Pancreas (tissue), 10 donors: ENCODE data around the gene MYO9A. TPM values are rescaled to one million over a fixed set of nuclear protein-coding genes. Genes with fewer than 3 reads are reported as not detected.

Source experiments
- ATAC-seq, 4 donors: fragments of 200-7000 bp; cut with Tn5 transposase; one replicate each; pipeline versions ENCODE4 v1.8.0 to v1.9.1; 2020; ENCODE audit warnings: mild to moderate bottlenecking in 4 of 4, moderate library complexity in 4 of 4
- DNase-seq, 6 donors: peaks; one replicate each; pipeline ENCODE4 v3.0.0-alpha.2; 2020
- FAIRE-seq: peaks from 2 replicates; lab custom pipeline; 2012; peaks lifted over from hg19 to GRCh38; lab: Jason Lieb, UNC
- H3K27ac ChIP-seq, 4 donors: fragments of 200-600 bp; sonication (generic); 1 replicate in 3 of 4; 2 replicates in 1 of 4; pipeline versions ENCODE4 v1.5.0 to v1.8.0; 2020
- H3K27me3 ChIP-seq, 4 donors: fragments of 200-600 bp; one replicate each; pipeline ENCODE4 v1.8.0; 2021
- H3K36me3 ChIP-seq, 3 donors: fragments of 200-600 bp; sonication (generic) in 1 of 3; one replicate each; pipeline versions ENCODE4 v1.5.0 to v1.8.0; 2020 to 2021
- H3K4me1 ChIP-seq, 3 donors: fragments of 200-600 bp; one replicate each; pipeline ENCODE4 v1.8.0; 2021
- H3K4me3 ChIP-seq, 4 donors: fragments of 200-600 bp; sonication (generic) in 2 of 4; one replicate each; pipeline versions ENCODE4 v1.5.0 to v1.8.0; 2020 to 2021
- H3K9me3 ChIP-seq, 4 donors: fragments of 200-600 bp; one replicate each; pipeline ENCODE4 v1.8.0; 2021
- WGBS, 2 donors: extraction: QIAGEN DNeasy Blood & Tissue Kit; methylation state at CpG; one replicate each; pipeline ENCODE4 v1.1.7; 2013; 5-methylcytosine and 5-hydroxymethylcytosine counted together
- intact Hi-C, 3 donors: fragments of 100-400 bp; cut with DNase I; formaldehyde crosslinking; loops; one replicate each; pipeline versions ENCODE4 v1.11.1 to v1.14.2; 2022
- polyA plus RNA-seq, 2 donors: library from polyadenylated mRNA; stranded (reverse); fragments of 200-250 nt; gene quantifications; one replicate each; pipeline ENCODE4 v1.2.3, GENCODE V29; 2013
- total RNA-seq, 6 donors: library from RNA; stranded (reverse); fragmentation: NEBNext Ultra II Directional in 4 of 6; extraction: Animal tissue kit (Norgen Biotek cat#: 25700) in 4 of 6; gene quantifications; one replicate each; pipeline versions ENCODE4 v1.2.1 to v1.2.4, GENCODE V29; 2021 to 2023
- TF ChIP-seq, protein P1 (sequence below), 4 donors: fragments of 200-600 bp; sonication (generic) in 3 of 4; IDR thresholded peaks; one replicate each; pipeline versions ENCODE4 v1.5.0 to v1.8.0; 2021; ENCODE audit warnings: antibody characterized with exemption in 4 of 4
- donor health status: healthy with polysubstance abuse.
- donor health status: DM: no; HTN: no; CAD: no; lungs with moderate emphysema.
- donor health status: DM: no; HTN: no; CAD: no.
- donor health status: control.
- donor health status: control.
- donor health status: Bipolar disorder and iron deficiency.
- donor health status: DM: yes; HTN: yes; CAD: no.
- donor health status: DM: no; HTN: no; CAD: no.
- donor health status: DM: no; HTN: no; CAD: no.
- donor health status: DM: yes; HTN: yes; CAD: no.

Gene MYO9A
- total and polyA plus RNA-seq, 8 donors, result 1.2 to 21.0 (median 7.8) TPM

DNA sequence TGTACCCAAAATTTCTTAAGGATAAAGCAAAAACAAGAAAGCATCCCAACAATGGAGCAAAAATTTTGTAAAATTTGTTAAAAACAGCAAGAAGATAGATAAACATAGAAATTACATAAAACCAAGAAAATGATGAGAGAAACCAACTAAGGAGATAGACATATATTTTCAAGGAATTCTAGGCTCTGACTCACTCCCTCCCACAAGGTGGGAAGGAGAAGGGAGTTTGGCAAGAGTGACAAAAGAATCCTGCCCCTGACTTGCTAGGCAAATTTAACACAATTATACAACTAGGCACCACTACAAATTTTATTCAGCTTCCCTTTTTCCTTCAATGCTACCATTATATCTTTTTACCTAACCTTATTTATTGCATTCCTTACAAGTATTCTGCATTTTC is 70.9 kb downstream of the MYO9A start:
- Histone ChIP-seq H3K27me3 (no peaks in the 10 kb centered on the region), H3K36me3 (no peaks in the 10 kb centered on the region), H3K27ac (no peak overlapping the region), H3K4me1 (no peaks in the 10 kb centered on the region), H3K9me3 (no peaks in the 10 kb centered on the region), H3K4me3 (no peak overlapping the region)
- intact Hi-C loops, result no loop called here
- ATAC-seq (no peak), FAIRE-seq (no peak), DNase-seq (no peak)
- TF ChIP-seq, protein P1, sequence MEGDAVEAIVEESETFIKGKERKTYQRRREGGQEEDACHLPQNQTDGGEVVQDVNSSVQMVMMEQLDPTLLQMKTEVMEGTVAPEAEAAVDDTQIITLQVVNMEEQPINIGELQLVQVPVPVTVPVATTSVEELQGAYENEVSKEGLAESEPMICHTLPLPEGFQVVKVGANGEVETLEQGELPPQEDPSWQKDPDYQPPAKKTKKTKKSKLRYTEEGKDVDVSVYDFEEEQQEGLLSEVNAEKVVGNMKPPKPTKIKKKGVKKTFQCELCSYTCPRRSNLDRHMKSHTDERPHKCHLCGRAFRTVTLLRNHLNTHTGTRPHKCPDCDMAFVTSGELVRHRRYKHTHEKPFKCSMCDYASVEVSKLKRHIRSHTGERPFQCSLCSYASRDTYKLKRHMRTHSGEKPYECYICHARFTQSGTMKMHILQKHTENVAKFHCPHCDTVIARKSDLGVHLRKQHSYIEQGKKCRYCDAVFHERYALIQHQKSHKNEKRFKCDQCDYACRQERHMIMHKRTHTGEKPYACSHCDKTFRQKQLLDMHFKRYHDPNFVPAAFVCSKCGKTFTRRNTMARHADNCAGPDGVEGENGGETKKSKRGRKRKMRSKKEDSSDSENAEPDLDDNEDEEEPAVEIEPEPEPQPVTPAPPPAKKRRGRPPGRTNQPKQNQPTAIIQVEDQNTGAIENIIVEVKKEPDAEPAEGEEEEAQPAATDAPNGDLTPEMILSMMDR (IDR thresholded peaks at IDR 0.05), result no peak

DNA sequence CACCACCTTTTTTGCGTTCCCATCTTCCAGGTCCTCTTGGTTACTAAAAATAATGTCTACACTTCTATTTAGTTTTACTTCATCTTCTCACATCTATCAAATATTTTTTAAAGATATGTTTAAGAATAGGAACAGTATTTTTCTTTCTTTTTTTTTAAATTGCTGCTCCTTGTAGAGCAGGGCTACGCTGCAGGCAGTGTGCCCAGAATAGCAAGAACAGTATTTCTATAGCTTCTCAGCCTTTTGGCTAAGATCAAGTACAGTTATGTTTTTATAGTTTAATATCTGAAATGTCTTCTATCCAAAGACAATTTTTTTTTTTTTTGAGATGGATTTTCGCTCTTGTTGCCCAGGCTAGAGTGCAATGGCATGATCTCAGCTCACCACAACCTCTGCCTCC is 73.0 kb downstream of the MYO9A start:
- ATAC-seq (no peak), FAIRE-seq (no peak), DNase-seq (no peak)
- H3K27me3 ChIP-seq, result no peaks in the 10 kb centered on the region
- intact Hi-C loops, result no loop called here
- no peaks in the 10 kb centered on the region for H3K9me3 ChIP-seq
- H3K4me1 ChIP-seq, result no peaks in the 10 kb centered on the region
- WGBS, 2 donors, result 90 to 96% methylated on average over 3 of the region's 3 CpGs
- TF ChIP-seq, protein P1 (IDR thresholded peaks at IDR 0.05), result no peak
- H3K27ac ChIP-seq, result no peak overlapping the region
- no peaks in the 10 kb centered on the region for H3K36me3 ChIP-seq
- no peak overlapping the region for H3K4me3 ChIP-seq

DNA sequence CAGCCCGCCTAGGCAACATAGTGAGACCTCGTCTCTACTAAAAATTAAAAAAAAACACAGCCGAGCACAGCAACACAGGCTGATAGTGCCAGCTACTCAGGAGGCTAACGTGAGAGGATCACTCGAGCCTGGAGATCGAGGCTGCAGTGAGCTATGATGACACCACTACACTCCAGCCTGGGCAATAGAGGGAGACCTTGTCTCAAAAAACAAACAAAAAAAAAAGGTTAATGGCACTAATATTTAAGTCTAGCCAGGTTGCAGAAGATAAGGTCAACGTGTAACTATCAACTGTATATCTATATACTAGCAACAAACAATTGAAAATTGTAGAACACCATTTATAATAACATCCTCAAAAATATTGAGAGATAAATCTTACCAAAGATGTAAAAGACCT is 75.1 kb downstream of the MYO9A start:
- Histone ChIP-seq H3K9me3 (no peaks in the 10 kb centered on the region), H3K36me3 (no peaks in the 10 kb centered on the region), H3K4me3 (no peak overlapping the region), H3K4me1 (no peaks in the 10 kb centered on the region), H3K27ac (no peak overlapping the region), H3K27me3 (no peaks in the 10 kb centered on the region)
- intact Hi-C loops, result no loop called here
- DNase-seq (no peak), FAIRE-seq (no peak), ATAC-seq (no peak)
- TF ChIP-seq, protein P1 (IDR thresholded peaks at IDR 0.05), result no peak
- 85% methylated on average over 7 of the region's 7 CpGs for WGBS, 2 donors

DNA sequence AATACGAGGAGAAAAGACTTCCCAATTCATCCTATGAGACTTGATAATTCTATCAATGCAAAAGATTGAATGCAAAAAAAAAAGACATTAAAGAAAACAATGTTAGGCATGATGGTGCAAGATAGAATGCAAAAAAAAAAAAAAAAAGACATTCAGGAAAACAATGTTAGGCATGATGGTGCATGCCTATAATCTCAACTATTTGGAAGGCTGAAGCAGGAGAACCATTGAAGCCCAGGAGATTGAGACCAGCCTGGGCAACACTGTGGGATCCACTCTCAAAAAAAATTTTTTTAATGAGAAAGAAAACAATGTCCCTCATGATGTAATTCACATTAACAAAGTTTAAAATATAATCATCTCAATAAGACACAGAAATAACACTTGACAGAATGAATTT is 75.9 kb downstream of the MYO9A start:
- Histone ChIP-seq H3K4me1 (no peaks in the 10 kb centered on the region), H3K9me3 (no peaks in the 10 kb centered on the region), H3K27ac (no peak overlapping the region), H3K4me3 (no peak overlapping the region), H3K36me3 (no peaks in the 10 kb centered on the region), H3K27me3 (no peaks in the 10 kb centered on the region)
- no peak for FAIRE-seq
- WGBS, 2 donors, result 87 to 90% methylated on average over 1 of the region's 1 CpG
- no peak for ATAC-seq
- no peak for DNase-seq
- TF ChIP-seq, protein P1 (IDR thresholded peaks at IDR 0.05), result no peak
- intact Hi-C loops, result no loop called here

DNA sequence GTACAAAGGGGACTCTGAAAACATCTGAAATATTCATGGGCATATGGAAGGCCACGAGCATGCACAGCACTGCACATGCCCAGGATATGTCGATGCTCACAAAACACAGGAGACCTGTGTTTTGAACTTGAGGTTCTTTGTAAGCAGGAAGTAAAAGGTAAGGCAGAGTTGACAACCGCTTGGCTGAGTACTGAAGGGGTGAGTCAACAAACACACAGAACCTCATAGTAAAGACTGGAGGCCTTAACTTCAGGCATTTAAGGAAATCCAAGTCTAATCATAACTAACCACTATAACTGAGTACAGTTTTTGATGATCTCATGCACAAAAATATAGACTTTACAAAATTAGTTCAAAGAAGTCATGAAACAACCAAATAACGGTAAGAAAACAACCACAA is 80.6 kb downstream of the MYO9A start:
- no peak for FAIRE-seq
- H3K27ac ChIP-seq, result no peak overlapping the region
- 95 to 97% methylated on average over 4 of the region's 4 CpGs for WGBS, 2 donors
- H3K4me1 ChIP-seq, result no peaks in the 10 kb centered on the region
- H3K27me3 ChIP-seq, result no peaks in the 10 kb centered on the region
- TF ChIP-seq, protein P1 (IDR thresholded peaks at IDR 0.05), result no peak
- no peak for ATAC-seq
- no peaks in the 10 kb centered on the region for H3K9me3 ChIP-seq
- H3K36me3 ChIP-seq, result no peaks in the 10 kb centered on the region
- no peak for DNase-seq
- no peak overlapping the region for H3K4me3 ChIP-seq
- intact Hi-C loops, result loop anchor here in 1 of 3 donors (5.0 kb wide), 1 partner anchor 55 kb away; no protein-coding TSS in a partner anchor
